Endothelial cell of umbilical vein (primary cell): Measurements from ENCODE around the gene ZSCAN26. TPM values are rescaled to one million over a fixed set of nuclear protein-coding genes. Genes with fewer than 3 reads are reported as not detected.

Experiments used
- BruUV-seq: library from RNA; stranded (reverse); fragments of 400-500 nt; replicated peaks from 2 replicates; lab custom pipeline; 2021; lab: Mats Ljungman, UMichigan
- CTCF ChIA-PET: fragments of 300-600, 350-600 bp; sonication (Branson Sonifier 250); formaldehyde crosslinking; loops from one replicate; lab custom pipeline; 2021; ENCODE audit warnings: antibody characterized with exemption, inconsistent platforms; lab: Charles Lee
- POLR2A ChIA-PET: fragments of 300-600, 350-600 bp; sonication (Branson Sonifier 250); formaldehyde crosslinking; loops from one replicate; lab custom pipeline; 2021; ENCODE audit warnings: antibody characterized with exemption, inconsistent platforms; lab: Charles Lee
- DNase-seq: peaks from one replicate; pipeline ENCODE4 v3.0.0-alpha.2; 2011; ENCODE audit warnings: low read depth, low spot score
- FAIRE-seq: peaks from 2 replicates; lab custom pipeline; 2011; peaks lifted over from hg19 to GRCh38; lab: Jason Lieb, UNC
- H2AFZ ChIP-seq: 2 replicates; pipeline ENCODE4 v1.6.0; 2012; ENCODE audit warnings: low read depth, low read length, control low read depth, inconsistent platforms
- H3K27ac ChIP-seq: 2 replicates; pipeline ENCODE4 v1.5.1; 2011; ENCODE audit warnings: low read depth, mild to moderate bottlenecking, control low read depth, low read length, moderate library complexity; ENCODE audit not compliant: insufficient read depth
- H3K27me3 ChIP-seq, 2 experiments: 2 replicates each; pipeline versions ENCODE4 v1.6.0 to v1.6.1; 2011; ENCODE audit warnings: low read length in 2 of 2, mixed read lengths in 1 of 2; ENCODE audit not compliant: control insufficient read depth in 2 of 2, insufficient read depth in 2 of 2
- H3K36me3 ChIP-seq, 2 experiments: 2 replicates in 1 of 2; 3 replicates in 1 of 2; pipeline ENCODE4 v1.5.1; 2011; ENCODE audit warnings: low read length in 2 of 2, mild to moderate bottlenecking in 1 of 2, moderate library complexity in 1 of 2; ENCODE audit not compliant: control insufficient read depth in 2 of 2, insufficient read depth in 2 of 2; ENCODE audit errors: extremely low read depth in 1 of 2
- H3K4me1 ChIP-seq: 3 replicates; pipeline ENCODE4 v1.5.1; 2011; ENCODE audit warnings: mild to moderate bottlenecking, low read length; ENCODE audit not compliant: control insufficient read depth, insufficient read depth; ENCODE audit errors: extremely low read depth
- H3K4me2 ChIP-seq: 2 replicates; pipeline ENCODE4 v1.6.1; 2011; ENCODE audit warnings: low read length, control low read depth, mixed read lengths; ENCODE audit not compliant: insufficient read depth
- H3K4me3 ChIP-seq, 3 experiments: fragments of 200-600 bp in 1 of 3; sonication (generic), shearing (Covaris generic) in 1 of 3; replicated peaks in 1 of 3; 2 replicates each; pipeline ENCODE4 v1.5.1; 2011 to 2016; ENCODE audit warnings: control low read depth in 3 of 3, low read length in 3 of 3, mild to moderate bottlenecking in 2 of 3, inconsistent platforms in 1 of 3, low read depth in 1 of 3, moderate library complexity in 1 of 3; ENCODE audit not compliant: insufficient read depth in 1 of 3
- H3K79me2 ChIP-seq: 2 replicates; pipeline ENCODE4 v1.6.0; 2012; ENCODE audit warnings: low read length, inconsistent platforms; ENCODE audit not compliant: control insufficient read depth, insufficient read depth
- H3K9ac ChIP-seq: replicated peaks from 2 replicates; pipeline ENCODE3; 2011; ENCODE audit warnings: low read length, control low read depth; ENCODE audit not compliant: insufficient read depth; ENCODE audit errors: extremely low read depth
- H3K9me1 ChIP-seq: replicated peaks from 3 replicates; pipeline ENCODE4 v1.6.0; 2011; ENCODE audit warnings: mild to moderate bottlenecking, low read length; ENCODE audit not compliant: control insufficient read depth, insufficient read depth; ENCODE audit errors: extremely low read depth
- H3K9me3 ChIP-seq: replicated peaks from 2 replicates; pipeline ENCODE4 v1.5.1; 2012; ENCODE audit warnings: low read length, inconsistent platforms; ENCODE audit not compliant: control insufficient read depth, insufficient read depth
- H4K20me1 ChIP-seq: replicated peaks from 2 replicates; pipeline ENCODE3; 2011; ENCODE audit warnings: mild to moderate bottlenecking, low read length; ENCODE audit not compliant: control insufficient read depth, insufficient read depth; ENCODE audit errors: extremely low read depth
- CTCF ChIP-seq, 2 donors: IDR thresholded peaks; 1 replicate in 1 of 2; 2 replicates in 1 of 2; pipeline ENCODE4 v1.5.1; 2011; ENCODE audit warnings: low read length in 2 of 2, mild to moderate bottlenecking in 2 of 2, moderate library complexity in 2 of 2, control low read depth in 1 of 2, inconsistent platforms in 1 of 2, low read depth in 1 of 2; ENCODE audit not compliant: insufficient read depth in 1 of 2; ENCODE audit errors: extremely low read depth in 1 of 2
- EZH2 ChIP-seq: IDR thresholded peaks from 2 replicates; pipeline ENCODE4 v1.6.1; 2012; ENCODE audit warnings: borderline replicate concordance, low read depth, mild to moderate bottlenecking, moderate library complexity, low read length, inconsistent platforms; ENCODE audit not compliant: severe bottlenecking
- FOS ChIP-seq: IDR thresholded peaks from 2 replicates; pipeline ENCODE4 v1.6.1; 2011; ENCODE audit warnings: mild to moderate bottlenecking, low read length, moderate library complexity, borderline replicate concordance; ENCODE audit not compliant: insufficient read depth
- GATA2 ChIP-seq: IDR thresholded peaks from 2 replicates; pipeline ENCODE4 v1.7.0; 2011; ENCODE audit warnings: low read depth, mild to moderate bottlenecking, moderate library complexity, mixed read lengths, low read length; ENCODE audit not compliant: insufficient read length, insufficient read depth
- JUN ChIP-seq: IDR thresholded peaks from 2 replicates; pipeline ENCODE4 v1.6.1; 2011; ENCODE audit warnings: borderline replicate concordance, low read depth; ENCODE audit not compliant: insufficient read length, insufficient read depth
- MYC ChIP-seq: IDR thresholded peaks from one replicate; pipeline ENCODE4 v1.6.1; 2011; ENCODE audit warnings: mild to moderate bottlenecking, low read depth, low read length
- POLR2A ChIP-seq: IDR thresholded peaks from 2 replicates; pipeline ENCODE4 v1.6.1; 2012; ENCODE audit warnings: low read depth, mild to moderate bottlenecking, control low read depth, low read length
- POLR2AphosphoS5 ChIP-seq: IDR thresholded peaks from 2 replicates; pipeline ENCODE4 v1.6.1; 2012; ENCODE audit warnings: low read depth, mild to moderate bottlenecking, control low read depth, low read length, moderate library complexity; ENCODE audit not compliant: insufficient read depth
- dilution Hi-C: fragments of 300-500 bp; cut with MboI; formaldehyde crosslinking; loops from one replicate; pipeline ENCODE4 v1.15.0; 2019; ENCODE audit warnings: low sequenced_read_pairs; ENCODE audit not compliant: extremely low pct_ligation_motif_present
- intact Hi-C: fragments of 100-400 bp; cut with micrococcal nuclease; formaldehyde crosslinking; loops from one replicate; pipeline ENCODE4 v1.10.0; 2022
- polyA plus RNA-seq, 4 experiments: library from polyadenylated mRNA; depleted of rRNA in 3 of 4; stranded (reverse) in 3 of 4; unstranded in 1 of 4; fragments of >200 nt; gene quantifications; 2 replicates each; pipeline versions ENCODE4 v1.2.1 to v1.2.3, GENCODE V29; 2011 to 2012; ENCODE audit warnings: missing spikeins in 1 of 4
- total RNA-seq: library from RNA; stranded (reverse); gene quantifications from 2 replicates; pipeline ENCODE4 v1.2.3, GENCODE V29; 2021

The ZSCAN26 gene
- total and polyA plus RNA-seq, 2 donors (not counting 3 experiments of a cell fraction or from before 2014, with no cell fraction given) = 12.8 to 14.1 TPM

DNA sequence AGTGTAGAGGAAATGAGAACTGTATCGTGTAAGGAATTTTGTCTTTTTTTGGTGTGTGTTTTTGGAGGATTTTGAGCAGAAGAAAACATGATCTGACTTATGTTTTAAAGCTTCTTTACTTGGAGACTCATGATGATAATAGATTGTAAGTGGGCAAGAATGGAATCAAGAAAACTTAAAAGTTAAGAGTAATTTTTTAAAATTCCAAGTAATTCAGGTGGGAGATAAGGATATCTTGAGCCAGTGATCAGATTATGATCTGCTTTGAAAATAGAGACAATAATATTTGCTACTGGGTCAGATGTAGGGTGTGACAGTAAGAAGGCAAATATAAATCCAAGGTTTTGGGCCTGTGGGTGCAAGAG lies 734 bp downstream of the ZSCAN26 start:
- dilution Hi-C loops = no loop called here
- Histone ChIP-seq H3K79me2 (peaks cover 12% of the 10 kb centered on the region), H3K4me3 (peak overlapping the region; percentile 73 to 96 (median 85)), H2AFZ (peak overlapping the region; percentile 74), H3K27me3 (peaks cover 0 to 3% of the 10 kb centered on the region in 2 experiments), H3K9me1 (peaks cover 2% of the 10 kb centered on the region), H3K4me1 (peaks cover 35% of the 10 kb centered on the region), H3K4me2 (peak overlapping the region; percentile 97), H3K36me3 (peaks cover 5 to 7% of the 10 kb centered on the region in 2 experiments), H4K20me1 (no peaks in the 10 kb centered on the region), H3K9me3 (no peaks in the 10 kb centered on the region), H3K27ac (peak overlapping the region; percentile 71), H3K9ac (peak overlapping the region; percentile 93)
- CTCF ChIA-PET = interaction anchor here (0.7 to 2.4 kb wide), 8 partner anchors 9 to 126 kb away, joined by 3 to 17 read pairs (median 4); partner anchors contain the start of genes PGBD1, ZKSCAN4 and ZKSCAN8
- intact Hi-C loops = loop anchor here (1.0 to 2.0 kb wide), 7 partner anchors 13 to 143 kb away; partner anchors contain the start of genes PGBD1, ZKSCAN3, ZKSCAN4 and ZSCAN16
- no peak for TF ChIP-seq GATA2
- TF ChIP-seq POLR2AphosphoS5 = no peak
- TF ChIP-seq EZH2 = no peak
- no peak for TF ChIP-seq CTCF (IDR thresholded peaks at IDR 0.05; ENCODE audit: extremely low read depth in 1 of 2, insufficient read depth in 1 of 2, low read depth in 1 of 2, low read length in 2 of 2)
- TF ChIP-seq JUN = no peak
- TF ChIP-seq POLR2A = no peak
- no peak for TF ChIP-seq FOS
- no peak for TF ChIP-seq MYC
- BruUV-seq = no TSS peak
- FAIRE-seq (no peak), DNase-seq (no peak)
- POLR2A ChIA-PET = interaction anchor here (1.1 to 2.5 kb wide), 7 partner anchors 14 to 126 kb away, joined by 3 to 13 read pairs (median 6); partner anchors contain the start of genes PGBD1, ZKSCAN4, ZKSCAN8 and ZSCAN31
